ENCODE measurements around the gene KCTD17.

- no peak for TF ChIP-seq SUZ12 (IDR thresholded peaks at IDR 0.05)
- TF ChIP-seq FOXK2 (IDR thresholded peaks at IDR 0.05), result no peak
- no peak for TF ChIP-seq ELF4 (IDR thresholded peaks at IDR 0.05)
- TF ChIP-seq PKNOX1 (IDR thresholded peaks at IDR 0.05), result no peak
- no peak for TF ChIP-seq CTBP1 (IDR thresholded peaks at IDR 0.05; ENCODE audit: borderline replicate concordance)
- TF ChIP-seq FOXA1 (IDR thresholded peaks at IDR 0.05), result no peak
- TF ChIP-seq NFRKB (IDR thresholded peaks at IDR 0.05), result no peak
- no peak for TF ChIP-seq ZNF384 (IDR thresholded peaks at IDR 0.05)
- TF ChIP-seq BHLHE40 (IDR thresholded peaks at IDR 0.05; ENCODE audit: borderline replicate concordance), result no peak
- no peak for TF ChIP-seq FOXM1 (IDR thresholded peaks at IDR 0.05; ENCODE audit: borderline replicate concordance)
These were observed 47.5 kb downstream of the KCTD17 start for GRCh38 chr22:37098976-37099591.

Measured in HEK293T (cell line).